ENCODE data around the gene BANF2. TPM values are rescaled to one million over a fixed set of nuclear protein-coding genes. Genes with fewer than 3 reads are reported as not detected.
A peak's percentile ranks its signal among the peaks of the same experiment; 100 is the strongest.

BANF2 gene
- total RNA-seq, 1 experiment from 2014 or later = not detected

DNA sequence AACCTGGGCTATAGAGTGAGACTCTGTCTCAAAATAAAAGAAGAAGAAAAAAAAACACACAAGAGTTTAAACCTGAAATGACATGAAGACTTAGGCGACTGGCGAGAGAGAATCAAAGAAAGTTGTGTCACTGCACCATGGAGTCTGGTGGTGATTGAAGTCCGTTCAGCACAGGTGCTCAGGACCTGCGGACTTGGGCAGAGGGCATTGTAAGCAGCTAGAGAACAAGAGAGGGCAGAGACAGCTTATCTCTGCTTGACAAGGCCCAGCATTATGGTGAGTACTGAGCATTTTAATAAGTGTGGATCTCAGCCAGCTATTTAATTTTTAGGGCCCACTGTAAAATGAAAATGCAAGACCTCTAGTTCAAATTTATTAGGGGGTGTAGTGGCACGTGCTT lies 31.5 kb downstream of the BANF2 start:
- no peak for DNase-seq (ENCODE audit: extremely low read depth, low read depth)

DNA sequence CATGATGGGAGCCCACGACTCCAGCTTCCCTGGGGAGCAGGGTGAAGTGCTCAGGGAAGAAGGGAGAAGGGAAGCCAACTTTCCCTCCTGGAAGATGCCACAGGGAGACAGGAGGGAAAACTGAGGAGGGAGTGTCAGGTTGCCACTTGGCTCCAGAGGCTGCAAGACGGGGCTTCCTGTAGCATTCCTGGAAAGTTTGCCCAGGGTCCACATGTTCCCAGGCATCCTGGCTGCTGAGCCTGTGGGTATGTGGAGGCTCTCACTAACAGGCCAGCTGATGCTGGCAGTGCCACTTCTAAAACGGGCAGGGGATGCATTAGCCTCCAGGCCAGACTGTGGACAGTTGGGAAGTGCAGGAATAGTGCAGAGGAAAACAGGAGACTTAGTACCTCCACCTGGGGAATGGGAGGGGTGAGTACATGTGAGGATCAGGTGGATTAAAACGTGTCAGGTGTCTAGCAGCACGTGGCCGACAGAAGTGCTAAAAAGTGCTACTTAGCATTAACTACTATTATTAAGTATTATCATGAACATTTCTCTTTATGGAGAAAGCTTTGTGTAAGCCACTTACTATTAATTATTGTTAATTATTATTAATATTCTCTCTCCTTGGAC lies 33.2 kb downstream of the BANF2 start:
- DNase-seq (ENCODE audit: extremely low read depth, low read depth) = no peak

DNA sequence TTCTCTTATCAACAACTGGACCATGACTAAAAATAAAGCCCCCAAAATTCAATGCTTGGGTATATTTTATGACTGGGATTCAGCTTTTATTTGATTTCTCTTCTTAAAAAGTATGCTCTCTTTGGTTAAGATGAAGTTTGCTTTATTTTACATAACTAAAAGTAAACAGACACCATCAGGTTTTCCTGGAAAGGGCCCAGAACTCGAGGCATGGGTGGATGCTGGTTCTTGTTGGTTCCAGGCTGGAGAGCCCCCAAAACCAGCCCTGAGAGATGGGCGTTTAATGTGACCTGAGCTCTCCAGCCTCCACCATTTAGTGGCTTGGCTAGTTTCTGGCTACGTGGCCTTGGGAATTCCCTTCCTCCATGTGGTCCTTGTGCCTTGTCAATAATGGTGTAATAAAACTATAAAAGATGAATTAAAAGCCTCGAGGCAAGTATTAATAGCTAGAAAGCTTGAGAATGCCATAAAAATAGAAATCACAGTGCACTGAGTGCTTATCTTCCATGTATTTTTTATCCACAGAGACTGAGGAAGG lies 34.1 kb downstream of the BANF2 start:
- no peak for DNase-seq (ENCODE audit: extremely low read depth, low read depth)

DNA sequence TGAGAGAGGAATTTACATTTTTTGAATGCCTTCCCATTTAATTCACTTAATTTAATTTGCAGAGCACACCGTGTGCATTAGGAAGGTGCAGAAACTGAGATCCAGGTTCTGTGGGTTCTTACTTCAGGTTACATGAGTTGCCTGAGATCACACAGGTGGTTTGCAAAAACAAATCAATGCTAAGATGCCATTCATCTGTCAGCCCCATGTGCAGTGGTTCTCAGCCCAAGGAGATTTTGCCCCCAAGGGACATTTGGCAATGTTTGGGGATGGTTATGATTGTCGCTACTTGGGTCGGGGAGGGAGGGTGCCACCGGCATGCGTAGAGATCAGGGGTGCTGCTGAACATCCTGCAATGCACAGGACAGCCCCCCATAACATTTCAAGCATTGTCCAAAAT lies 34.6 kb downstream of the BANF2 start:
- DNase-seq (ENCODE audit: extremely low read depth, low read depth) = no peak

DNA sequence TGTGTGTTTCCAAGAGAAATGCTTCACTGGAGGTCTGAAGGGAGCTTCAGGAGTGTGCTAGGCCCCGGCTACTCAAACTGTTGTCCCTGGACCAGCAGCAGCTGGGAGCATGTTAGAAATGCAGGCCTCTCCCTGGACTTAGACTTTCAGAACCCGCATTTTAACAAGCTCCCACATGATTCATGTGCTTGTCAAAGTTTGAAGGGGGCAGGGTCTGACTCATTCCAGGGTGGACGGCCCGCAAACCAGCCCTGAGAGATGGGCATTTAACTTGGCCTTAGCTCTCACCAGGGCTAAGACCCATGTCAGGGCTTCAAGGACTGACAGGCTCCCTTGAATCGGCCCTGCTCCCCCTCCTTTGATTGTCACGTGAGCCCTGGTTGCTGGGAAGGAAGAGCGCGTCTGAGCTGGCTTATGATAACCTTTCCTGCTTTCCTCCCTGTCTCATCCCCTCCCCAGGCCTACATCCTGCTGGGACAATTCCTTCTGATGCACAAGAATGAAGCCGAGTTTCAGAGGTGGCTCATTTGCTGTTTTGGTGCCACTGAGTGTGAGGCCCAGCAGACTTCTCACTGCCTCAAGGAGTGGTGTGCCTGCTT lies 35.5 kb downstream of the BANF2 start:
- DNase-seq (ENCODE audit: extremely low read depth, low read depth) = no peak

DNA sequence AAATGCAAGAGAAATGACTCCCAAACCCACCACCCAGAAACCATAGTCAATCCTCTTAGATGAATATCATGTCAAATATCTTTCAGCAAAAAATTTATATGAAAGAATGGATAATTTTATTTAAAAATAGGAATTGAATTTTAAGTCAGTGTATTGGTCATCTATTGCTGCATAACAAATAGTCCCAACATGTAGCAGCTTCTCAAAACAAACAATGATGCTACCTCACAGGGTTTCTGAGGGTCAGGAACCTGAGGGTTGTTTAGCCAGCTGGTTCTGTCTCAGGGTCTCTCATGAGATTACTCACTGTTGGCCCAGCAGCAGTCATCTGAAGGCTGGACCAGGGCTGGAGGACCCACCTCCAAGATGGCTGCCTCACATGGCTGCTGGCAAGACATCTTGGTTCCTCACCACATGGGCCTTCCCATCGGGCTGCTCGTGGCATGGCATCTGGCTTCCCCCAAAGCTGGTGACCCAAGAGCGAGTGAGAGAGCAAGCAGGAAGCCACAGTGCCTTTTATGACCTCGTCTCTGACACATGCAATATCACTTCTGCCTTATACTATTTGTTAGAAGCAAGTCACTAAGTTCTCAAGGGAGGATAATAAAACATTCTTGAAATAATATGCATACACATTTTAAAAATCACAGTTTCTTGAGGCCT lies 36.3 kb downstream of the BANF2 start:
- no peak for DNase-seq (ENCODE audit: extremely low read depth, low read depth)

DNA sequence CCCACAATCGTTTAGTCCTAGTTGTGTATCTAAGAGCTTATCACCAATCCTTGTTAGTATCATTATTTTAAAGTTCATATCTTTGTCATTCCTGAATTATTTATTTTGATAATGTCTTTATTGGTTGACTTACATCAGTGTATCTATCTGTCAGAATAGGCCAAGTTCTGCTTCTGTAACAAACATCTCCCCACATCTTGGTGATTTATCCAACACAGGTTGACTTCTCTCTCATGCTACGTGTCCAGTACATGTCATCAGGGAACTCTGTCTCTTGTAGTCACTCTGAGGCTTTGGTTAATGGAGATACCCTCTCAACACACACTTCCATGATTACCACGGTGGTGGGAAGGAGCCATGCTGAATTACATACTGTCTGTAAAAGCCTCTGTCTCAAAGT lies 38.4 kb downstream of the BANF2 start:
- DNase-seq (ENCODE audit: extremely low read depth, low read depth) = no peak

DNA sequence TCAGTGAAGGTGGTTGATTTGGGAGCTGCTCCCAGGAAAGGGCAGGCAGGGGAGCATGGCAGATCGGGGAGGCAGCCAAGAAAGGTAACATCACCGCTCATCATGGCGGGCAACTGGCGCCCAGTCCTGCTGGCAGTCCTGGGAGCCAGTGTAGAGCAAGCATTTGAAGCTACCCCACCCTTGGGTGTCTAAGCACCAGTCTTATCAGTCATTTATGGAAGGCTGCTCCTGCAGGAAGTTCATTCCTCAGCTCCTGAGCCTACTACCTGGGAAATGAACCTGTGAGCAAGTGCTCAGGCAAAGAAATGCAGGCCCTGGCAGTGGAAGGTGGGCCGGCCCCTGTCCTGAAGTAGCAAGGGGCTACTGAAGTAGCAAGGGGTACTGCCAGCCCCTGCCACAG lies 41.5 kb downstream of the BANF2 start:
- DNase-seq (ENCODE audit: extremely low read depth, low read depth) = no peak

DNA sequence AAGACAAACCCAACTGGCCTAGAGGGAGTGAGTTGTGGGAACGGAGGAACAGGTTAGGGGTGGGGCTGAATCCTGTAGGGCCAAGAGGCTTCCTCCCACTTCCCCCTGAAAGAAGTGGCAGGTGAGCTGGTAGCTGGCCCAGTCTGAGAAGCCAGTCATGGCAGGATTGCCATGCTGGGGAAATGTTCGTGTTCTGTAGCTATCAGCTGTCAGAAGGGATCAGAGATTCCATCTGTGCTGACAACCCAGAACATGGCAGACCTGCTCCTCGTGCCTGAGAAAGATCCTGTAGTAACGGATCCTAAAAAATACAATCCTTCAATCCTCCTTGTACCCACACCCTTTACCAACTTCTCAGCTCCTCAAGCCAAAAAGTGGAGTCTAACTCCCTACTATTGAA lies 43.0 kb downstream of the BANF2 start:
- DNase-seq (ENCODE audit: extremely low read depth, low read depth) = no peak

DNA sequence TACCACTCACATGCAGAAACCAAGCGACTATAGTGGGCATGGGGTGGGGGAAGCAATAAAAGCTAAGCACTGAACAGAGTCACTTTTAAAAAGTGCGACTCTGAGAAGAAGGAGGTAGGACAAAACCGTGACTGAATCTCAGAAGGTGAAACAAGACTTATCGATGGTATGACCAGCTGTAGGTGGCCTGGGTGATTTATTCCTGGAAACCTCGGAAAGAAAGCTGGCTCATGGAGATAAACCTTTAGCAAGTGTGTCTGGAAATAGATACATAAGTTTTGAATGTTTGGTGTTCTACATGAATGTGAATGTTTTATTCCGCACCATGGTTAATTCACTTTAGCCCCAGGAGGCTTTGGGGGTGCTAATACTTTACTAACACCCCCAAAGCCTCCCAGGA lies 43.9 kb downstream of the BANF2 start:
- DNase-seq (ENCODE audit: extremely low read depth, low read depth) = no peak

DNA sequence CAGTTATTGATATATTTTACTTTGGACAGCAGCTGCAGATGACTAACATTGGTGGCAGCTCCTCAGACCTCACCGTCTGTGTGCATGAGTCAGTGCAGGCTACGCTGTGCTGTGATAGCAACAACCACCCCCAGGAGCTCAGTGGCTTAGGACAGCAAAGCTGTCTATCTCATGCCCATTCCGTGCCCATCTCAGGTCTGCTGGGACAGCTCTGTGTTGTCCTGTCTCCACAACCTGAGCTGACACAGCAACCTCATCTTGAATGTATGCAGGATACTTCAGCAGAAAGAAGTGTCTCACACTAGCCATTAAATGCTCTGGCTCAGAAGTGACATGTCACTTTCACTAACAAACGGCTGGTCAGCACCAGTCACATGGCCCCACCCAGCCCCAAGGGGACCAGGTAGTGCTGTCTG lies 47.7 kb downstream of the BANF2 start:
- DNase-seq (ENCODE audit: extremely low read depth, low read depth) = peak; percentile 6

DNA sequence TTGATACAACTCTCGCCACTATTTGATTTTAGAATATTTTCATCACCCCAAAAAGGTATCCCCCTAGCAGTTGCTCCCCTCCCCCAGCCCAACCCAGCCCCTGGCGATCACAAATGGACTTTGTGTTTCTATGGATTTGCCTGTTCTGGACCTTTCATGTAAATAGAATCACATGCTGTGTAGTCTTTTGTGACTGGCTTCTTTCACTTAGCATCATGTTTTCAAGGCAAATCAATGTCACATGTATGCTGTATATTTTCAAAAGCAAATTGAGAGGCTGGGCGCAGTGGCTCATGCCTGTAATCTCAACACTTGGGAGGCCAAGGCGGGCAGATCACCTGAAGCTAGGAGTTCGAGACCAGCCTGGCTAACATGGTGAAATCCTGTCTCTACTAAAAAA lies 48.5 kb downstream of the BANF2 start:
- DNase-seq (ENCODE audit: extremely low read depth, low read depth) = no peak

DNA sequence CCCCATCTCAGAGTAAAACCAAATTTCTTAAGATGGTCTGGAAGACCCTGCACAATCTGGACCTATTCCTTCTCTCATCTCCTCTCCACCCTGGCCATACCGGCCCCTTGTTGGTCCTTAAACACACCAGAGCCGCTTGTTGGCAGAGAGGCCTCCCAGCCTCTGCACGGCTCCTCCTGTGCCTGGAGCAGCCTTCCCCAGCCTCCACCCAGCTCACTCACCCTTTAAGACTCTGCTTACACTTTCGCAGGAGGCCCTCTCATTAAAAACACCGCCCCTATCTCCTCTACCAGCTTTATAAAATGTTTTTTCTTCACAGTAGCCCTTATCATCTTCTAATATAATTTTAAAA lies 49.8 kb downstream of the BANF2 start:
- DNase-seq (ENCODE audit: extremely low read depth, low read depth) = no peak

DNA sequence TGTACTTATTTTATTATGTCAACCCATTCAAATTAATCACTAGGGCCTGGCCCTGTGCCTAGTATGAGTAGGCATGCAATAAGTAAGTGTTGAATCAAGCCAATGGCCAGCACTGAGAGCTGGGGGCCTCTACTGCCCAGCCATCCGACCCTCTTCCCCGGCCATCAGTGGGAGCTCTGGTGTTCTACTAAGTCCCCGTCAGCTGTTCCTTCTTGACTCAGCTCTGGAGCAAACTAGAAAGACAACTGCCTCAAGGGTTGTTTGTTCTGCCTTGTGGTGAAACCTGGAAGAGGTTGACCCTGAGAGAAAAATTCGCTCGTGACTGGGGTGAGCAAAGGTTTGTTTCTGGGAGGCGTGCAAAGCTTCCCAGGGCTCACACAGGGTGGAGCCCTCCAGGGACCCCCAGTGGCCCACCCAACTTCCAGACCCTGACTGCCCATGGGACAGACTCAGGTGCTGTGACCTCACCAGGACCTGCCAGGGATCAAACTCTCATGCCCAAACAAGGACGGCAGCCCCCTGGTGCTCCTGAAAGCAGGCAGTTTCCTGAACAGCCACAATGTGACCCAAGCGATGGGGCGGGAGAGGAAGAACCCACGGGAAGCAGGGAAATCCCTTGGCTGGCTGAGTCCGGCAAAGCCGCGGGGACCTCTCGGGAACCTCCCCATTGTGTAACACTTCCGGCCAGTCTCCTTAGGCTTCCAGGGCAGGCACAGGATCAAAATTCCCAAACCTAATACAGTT lies 50.4 kb downstream of the BANF2 start:
- no peak for DNase-seq (ENCODE audit: extremely low read depth, low read depth)

DNA sequence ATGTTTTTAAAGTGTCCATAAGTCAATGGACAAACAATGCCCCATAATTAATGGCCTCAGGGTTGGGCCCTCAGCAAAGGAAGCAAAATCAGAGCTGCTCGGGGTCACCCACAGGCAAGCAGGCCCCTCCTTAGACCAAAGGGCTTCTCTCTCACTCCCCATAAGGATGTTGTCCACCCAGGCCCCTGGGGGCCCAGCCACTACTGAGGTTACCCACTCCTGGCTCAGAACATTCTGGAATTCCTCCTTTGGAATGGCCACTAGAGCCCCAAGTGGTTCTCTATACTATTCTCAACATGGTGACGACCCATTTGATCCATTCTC lies 50.9 kb downstream of the BANF2 start:
- no peak for DNase-seq (ENCODE audit: extremely low read depth, low read depth)

DNA sequence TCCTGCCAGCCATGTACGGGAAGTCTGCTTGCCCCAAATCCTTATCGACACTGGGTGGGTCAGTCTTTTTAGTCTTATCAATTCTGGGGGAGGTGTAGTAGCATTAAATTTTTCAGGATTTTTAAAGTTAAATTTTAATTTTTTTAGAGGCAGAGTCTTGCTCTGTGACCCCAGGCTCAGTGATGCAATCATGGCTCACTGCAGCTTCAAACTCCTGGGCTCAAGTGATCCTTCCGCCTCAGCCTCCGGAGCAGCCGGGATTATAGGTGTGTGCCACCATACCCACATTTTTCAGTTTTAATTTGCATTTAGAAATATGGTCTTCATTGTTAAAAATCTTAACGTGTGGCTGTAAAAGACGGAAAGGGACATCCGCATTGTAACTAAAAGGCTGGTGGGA lies 51.9 kb downstream of the BANF2 start:
- DNase-seq (ENCODE audit: extremely low read depth, low read depth) = no peak

DNA sequence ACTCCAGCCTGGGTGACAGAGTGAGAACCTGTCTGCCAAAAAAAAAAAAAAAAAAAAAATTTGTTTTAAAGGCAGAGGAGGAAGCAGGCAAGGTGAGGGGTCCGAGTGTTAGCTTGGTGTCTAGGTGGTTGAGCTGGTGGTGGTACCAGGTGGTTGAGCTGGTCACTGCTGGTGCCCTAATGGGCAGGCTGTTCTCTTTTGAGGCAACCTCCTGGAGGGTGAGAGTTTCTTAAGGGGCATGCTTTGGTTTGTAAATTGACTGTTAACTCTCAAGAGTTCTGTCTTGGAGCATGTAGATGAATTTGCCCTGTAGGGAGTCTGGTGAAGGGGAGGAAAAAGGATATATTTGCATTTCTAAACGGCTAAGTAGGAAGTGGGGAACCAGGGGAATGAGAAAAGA lies 52.7 kb downstream of the BANF2 start:
- no peak for DNase-seq (ENCODE audit: extremely low read depth, low read depth)

DNA sequence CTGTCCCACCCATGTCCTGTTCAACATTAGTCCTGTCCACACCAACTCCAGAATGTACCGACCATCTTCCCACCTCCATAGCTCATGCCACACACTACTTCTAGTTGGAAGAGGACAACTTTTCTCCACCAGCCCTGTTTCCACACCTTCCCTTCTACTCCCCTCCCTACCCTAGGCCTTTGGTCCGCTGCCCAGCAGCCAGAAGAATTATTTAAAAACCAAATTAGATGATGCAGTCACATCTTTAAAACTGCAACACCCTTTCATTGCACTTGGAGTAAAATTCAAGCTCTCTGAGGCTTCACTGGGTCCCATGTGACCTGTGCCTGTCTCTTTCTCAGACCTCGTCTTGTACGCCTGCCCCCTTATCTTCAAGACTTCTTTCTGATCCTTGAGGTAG lies 53.8 kb downstream of the BANF2 start:
- DNase-seq (ENCODE audit: extremely low read depth, low read depth) = no peak

DNA sequence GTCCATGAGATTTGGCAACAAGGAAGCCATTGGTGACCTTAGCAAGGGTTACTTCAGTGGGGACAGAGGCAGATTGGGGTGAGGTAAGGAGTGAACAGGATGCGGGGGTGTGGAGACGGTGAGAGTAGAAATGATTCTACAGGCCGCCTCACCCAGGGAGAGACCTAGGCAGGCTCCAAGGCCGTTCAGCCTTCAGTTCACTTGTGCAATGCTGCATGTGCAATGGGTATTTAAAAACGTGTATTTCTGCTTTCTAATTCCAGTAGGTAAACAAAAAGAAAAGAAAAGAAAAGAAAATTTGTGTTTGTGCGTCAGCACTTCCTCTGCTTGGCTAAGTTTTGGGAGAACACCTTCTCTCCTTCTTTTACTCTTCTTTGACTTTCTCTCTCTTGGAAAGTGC lies 56.8 kb downstream of the BANF2 start:
- no peak for DNase-seq (ENCODE audit: extremely low read depth, low read depth)

DNA sequence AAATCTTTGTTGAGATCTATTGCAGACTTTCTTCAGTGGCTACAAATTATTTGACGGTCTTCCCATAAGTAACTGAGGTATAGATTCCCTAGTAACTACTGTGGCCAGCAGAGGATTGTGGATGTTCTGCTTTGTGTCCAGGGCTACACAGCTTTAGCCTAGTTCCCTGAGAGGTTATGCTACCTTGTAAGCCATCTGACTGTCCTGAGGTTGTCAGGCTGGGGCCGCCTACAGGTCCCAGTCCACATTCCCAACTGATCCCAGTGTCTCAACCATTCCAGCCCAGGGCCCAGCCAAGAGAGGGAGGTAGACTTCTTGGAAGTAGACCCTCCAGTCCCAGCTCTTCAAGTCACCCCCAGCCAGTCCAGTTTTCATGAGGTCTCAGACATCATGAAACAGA lies 57.7 kb downstream of the BANF2 start:
- DNase-seq (ENCODE audit: extremely low read depth, low read depth) = no peak

DNA sequence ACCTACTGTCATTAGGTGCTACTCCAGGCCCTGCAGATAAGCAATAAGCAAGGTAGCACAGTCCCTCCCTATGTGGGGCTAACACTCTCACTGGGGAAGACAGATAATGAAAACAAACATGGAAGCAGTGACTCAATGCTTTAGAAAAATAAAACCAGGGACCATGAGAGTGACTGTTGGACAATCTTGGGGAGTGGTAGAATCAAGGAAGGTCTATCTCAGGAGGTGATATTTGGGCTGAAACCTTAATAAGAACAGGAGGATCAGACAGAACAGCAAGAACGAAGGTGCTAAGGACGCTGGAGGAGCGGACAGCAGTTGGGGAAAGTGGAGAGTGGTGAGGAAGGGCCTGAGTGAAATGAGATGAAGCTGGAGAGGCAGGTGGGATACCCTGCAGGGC lies 58.2 kb downstream of the BANF2 start:
- DNase-seq (ENCODE audit: extremely low read depth, low read depth) = no peak

DNA sequence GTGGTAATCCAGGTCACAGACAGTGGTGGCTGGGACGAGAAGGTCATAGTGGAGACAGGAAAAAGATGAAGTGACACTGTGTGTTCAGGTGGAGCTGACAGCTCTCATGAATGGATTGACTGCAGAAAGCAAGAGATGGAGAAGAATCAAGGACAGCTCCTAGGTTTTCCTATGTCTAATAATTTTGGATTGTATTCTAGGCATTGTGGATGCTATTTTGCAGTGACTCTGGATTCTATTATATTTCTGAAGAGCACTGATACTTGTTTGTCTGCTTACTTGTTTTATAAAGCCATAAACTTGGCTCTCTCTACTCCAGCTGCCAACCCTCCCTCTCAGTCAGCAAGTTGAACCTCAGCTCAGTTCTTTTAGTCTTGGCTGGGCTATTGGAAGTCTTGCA lies 58.7 kb downstream of the BANF2 start:
- no peak for DNase-seq (ENCODE audit: extremely low read depth, low read depth)

Measured in NCI-H460 (cell line).